ENCODE measurements around the gene MAMSTR. TPM values are rescaled to one million over a fixed set of nuclear protein-coding genes. Genes with fewer than 3 reads are reported as not detected.

MAMSTR gene
- total and polyA plus RNA-seq, 2 of the 4 experiments (the other 2 are of a cell fraction) = 0.18 to 1.9 TPM

DNA sequence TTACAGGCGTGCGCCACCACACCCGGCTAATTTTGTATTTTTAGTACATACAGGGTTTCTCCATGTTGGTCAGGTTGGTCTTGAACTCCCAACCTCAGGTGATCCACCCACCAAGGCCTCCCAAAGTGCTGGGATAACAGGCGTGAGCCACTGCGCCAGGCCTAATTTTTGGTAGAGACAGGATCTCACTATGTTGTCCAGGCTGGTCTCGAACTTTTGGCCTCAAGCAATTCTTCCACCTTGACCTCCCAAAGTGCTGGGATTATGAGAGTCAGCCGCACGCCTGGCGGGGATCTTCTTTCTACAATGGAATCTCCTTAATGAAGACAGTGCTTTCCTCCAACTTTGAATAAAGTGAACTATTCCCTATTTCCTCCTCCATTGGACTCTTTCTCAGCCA is 15.1 kb upstream of the MAMSTR start:
- H3K27me3 ChIP-seq (ENCODE audit: control insufficient read depth, insufficient read depth, low read length) = peaks cover 23% of the 10 kb centered on the region
- H3K23ac ChIP-seq (ENCODE audit: low read depth, low read length) = no peak overlapping the region
- no peak overlapping the region for H3K4me3 ChIP-seq (ENCODE audit: insufficient read depth, low read depth, low read length)
- H2BK20ac ChIP-seq (ENCODE audit: low read depth, low read length) = no peak overlapping the region
- H2AK5ac ChIP-seq (ENCODE audit: low read depth, low read length) = no peak overlapping the region
- ChIA-PET CTCF (no interaction called here), POLR2A (ENCODE audit: unreplicated experiment) (no interaction called here)
- H3K56ac ChIP-seq (ENCODE audit: extremely low read depth, insufficient read depth, low read length) = no peak overlapping the region
- H2AK9ac ChIP-seq (replicated peaks; ENCODE audit: low read depth, low read length, poor library complexity) = no peak overlapping the region
- peaks cover 3% of the 10 kb centered on the region; the same call in 1 of the 2 replicates for H3K9me1 ChIP-seq (ENCODE audit: insufficient read depth, low read length)
- no peak overlapping the region for H3K9ac ChIP-seq (ENCODE audit: low read depth, low read length)
- BruUV-seq (replicated peaks) = no TSS peak
- no peak overlapping the region for H4K91ac ChIP-seq (ENCODE audit: insufficient read depth, low read depth, low read length)
- in situ Hi-C loops (cut with MboI; ENCODE audit: low sequenced_read_pairs) = no loop called here
- peaks cover 5% of the 10 kb centered on the region for H3K4me1 ChIP-seq (ENCODE audit: control insufficient read depth, insufficient read depth, low read length)
- dilution Hi-C loops (cut with HindIII; ENCODE audit: low sequenced_read_pairs, unreplicated experiment) = no loop called here
- no peak overlapping the region for H2AFZ ChIP-seq (replicated peaks; ENCODE audit: low read length, poor library complexity)
- H3K4me2 ChIP-seq (ENCODE audit: low read depth, low read length) = no peak overlapping the region
- no peak overlapping the region for H3K4ac ChIP-seq (ENCODE audit: low read depth, low read length)
- no peaks in the 10 kb centered on the region for H3K36me3 ChIP-seq (ENCODE audit: control insufficient read depth, insufficient read depth, low read length)
- no peak overlapping the region for H3K14ac ChIP-seq (replicated peaks; ENCODE audit: low read depth, low read length)
- no peak for DNase-seq
- H3K18ac ChIP-seq (ENCODE audit: low read depth, low read length) = no peak overlapping the region
- no peak for TF ChIP-seq NFE2L2 (IDR thresholded peaks at IDR 0.05; ENCODE audit: low read depth, low read length)
- TF ChIP-seq SMC3 (IDR thresholded peaks at IDR 0.05; ENCODE audit: low read depth, low read length) = no peak
- TF ChIP-seq CTCF (conservative IDR thresholded peaks at IDR 0.05; ENCODE audit: low read depth, low read length) = no peak
- TF ChIP-seq, protein P1, sequence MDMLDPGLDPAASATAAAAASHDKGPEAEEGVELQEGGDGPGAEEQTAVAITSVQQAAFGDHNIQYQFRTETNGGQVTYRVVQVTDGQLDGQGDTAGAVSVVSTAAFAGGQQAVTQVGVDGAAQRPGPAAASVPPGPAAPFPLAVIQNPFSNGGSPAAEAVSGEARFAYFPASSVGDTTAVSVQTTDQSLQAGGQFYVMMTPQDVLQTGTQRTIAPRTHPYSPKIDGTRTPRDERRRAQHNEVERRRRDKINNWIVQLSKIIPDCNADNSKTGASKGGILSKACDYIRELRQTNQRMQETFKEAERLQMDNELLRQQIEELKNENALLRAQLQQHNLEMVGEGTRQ (IDR thresholded peaks at IDR 0.05; ENCODE audit: low read depth, low read length) = no peak
- TF ChIP-seq BHLHE40 (IDR thresholded peaks at IDR 0.05; ENCODE audit: low read depth, low read length) = no peak
- TF ChIP-seq ELK1 (IDR thresholded peaks at IDR 0.05; ENCODE audit: borderline replicate concordance, low read depth, low read length) = no peak
- TF ChIP-seq FOS (IDR thresholded peaks at IDR 0.05; ENCODE audit: low read depth, low read length) = no peak
- TF ChIP-seq MAZ (IDR thresholded peaks at IDR 0.05; ENCODE audit: borderline replicate concordance, low read depth, low read length) = no peak
- TF ChIP-seq RCOR1 (IDR thresholded peaks at IDR 0.05; ENCODE audit: insufficient replicate concordance, low read length) = no peak
- no peak for TF ChIP-seq POLR2A (IDR thresholded peaks at IDR 0.05; ENCODE audit: low read depth, low read length)
- TF ChIP-seq CEBPB (IDR thresholded peaks at IDR 0.05; ENCODE audit: low read depth, low read length) = no peak
- TF ChIP-seq RFX5 (IDR thresholded peaks at IDR 0.05; ENCODE audit: low read depth, low read length) = no peak
- TF ChIP-seq MXI1 (IDR thresholded peaks at IDR 0.05; ENCODE audit: borderline replicate concordance, low read depth, low read length) = no peak
- no peak for TF ChIP-seq CHD1 (IDR thresholded peaks at IDR 0.05; ENCODE audit: low read depth, low read length)
- no peak for TF ChIP-seq RAD21 (IDR thresholded peaks at IDR 0.05; ENCODE audit: low read length)
- no peak for TF ChIP-seq MAFK (IDR thresholded peaks at IDR 0.05; ENCODE audit: low read depth, low read length)
- no peak overlapping the region for H2BK15ac ChIP-seq (ENCODE audit: low read depth, low read length)
- ATAC-seq (ENCODE audit: low read depth) = no peak
- H4K20me1 ChIP-seq (ENCODE audit: insufficient read depth, low read length) = no peaks in the 10 kb centered on the region
- H2BK120ac ChIP-seq (ENCODE audit: low read depth, low read length) = no peak overlapping the region
- H2BK5ac ChIP-seq (ENCODE audit: low read depth, low read length, poor library complexity, severe bottlenecking) = no peak overlapping the region
- H3K27ac ChIP-seq (ENCODE audit: insufficient read depth, low read length) = no peak overlapping the region
- H3K79me1 ChIP-seq (ENCODE audit: low read depth in 1 of 2, low read length in 2 of 2) = no peaks in the 10 kb centered on the region
- WGBS, 2 experiments (ENCODE audit: extremely low coverage in 2 of 2, insufficient read length in 1 of 2) = 81% methylated on average over 4 of the region's 9 CpGs; no CpG with 5 or more reads in 1 of the 2 experiments
- H3K9me3 ChIP-seq (ENCODE audit: control insufficient read depth, insufficient read depth, low read length) = peaks cover 3% of the 10 kb centered on the region
- H4K8ac ChIP-seq (ENCODE audit: low read depth in 2 of 2, low read length in 2 of 2) = no peak overlapping the region
- H4K5ac ChIP-seq (ENCODE audit: low read depth, low read length) = no peak overlapping the region
- intact Hi-C loops (cut with micrococcal nuclease) = no loop called here
